Activated CD8-positive, alpha-beta memory T cell treated with anti-CD3 and anti-CD28 coated beads, Interleukin-2, amount 50 U/mL, for 48 hours (primary cell): ENCODE results near the gene SLCO2B1.

Source experiments
- DNase-seq: peaks from one replicate; pipeline ENCODE4 v3.0.0-alpha.2; 2020

Gene SLCO2B1

DNA sequence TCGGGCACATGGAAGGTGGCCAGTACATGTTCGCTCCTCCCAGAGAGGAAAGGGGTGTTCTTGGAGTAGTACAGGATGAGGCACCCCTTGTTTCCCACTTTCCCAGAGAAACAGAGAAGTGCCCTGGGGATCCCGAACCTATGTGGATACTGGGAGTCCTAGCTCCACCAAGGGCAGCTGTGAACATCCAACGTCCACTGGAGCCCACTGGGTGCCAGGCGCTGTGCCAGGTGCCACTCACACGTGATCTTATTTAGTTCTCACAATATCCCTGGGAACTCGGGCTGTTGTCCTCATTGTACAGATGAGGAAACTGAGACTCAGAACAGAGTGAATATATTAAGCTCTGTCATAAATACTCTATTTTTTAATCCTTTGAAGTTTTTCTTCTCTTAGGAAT, 12.0 kb downstream of the SLCO2B1 start:
- DNase-seq: no peak

DNA sequence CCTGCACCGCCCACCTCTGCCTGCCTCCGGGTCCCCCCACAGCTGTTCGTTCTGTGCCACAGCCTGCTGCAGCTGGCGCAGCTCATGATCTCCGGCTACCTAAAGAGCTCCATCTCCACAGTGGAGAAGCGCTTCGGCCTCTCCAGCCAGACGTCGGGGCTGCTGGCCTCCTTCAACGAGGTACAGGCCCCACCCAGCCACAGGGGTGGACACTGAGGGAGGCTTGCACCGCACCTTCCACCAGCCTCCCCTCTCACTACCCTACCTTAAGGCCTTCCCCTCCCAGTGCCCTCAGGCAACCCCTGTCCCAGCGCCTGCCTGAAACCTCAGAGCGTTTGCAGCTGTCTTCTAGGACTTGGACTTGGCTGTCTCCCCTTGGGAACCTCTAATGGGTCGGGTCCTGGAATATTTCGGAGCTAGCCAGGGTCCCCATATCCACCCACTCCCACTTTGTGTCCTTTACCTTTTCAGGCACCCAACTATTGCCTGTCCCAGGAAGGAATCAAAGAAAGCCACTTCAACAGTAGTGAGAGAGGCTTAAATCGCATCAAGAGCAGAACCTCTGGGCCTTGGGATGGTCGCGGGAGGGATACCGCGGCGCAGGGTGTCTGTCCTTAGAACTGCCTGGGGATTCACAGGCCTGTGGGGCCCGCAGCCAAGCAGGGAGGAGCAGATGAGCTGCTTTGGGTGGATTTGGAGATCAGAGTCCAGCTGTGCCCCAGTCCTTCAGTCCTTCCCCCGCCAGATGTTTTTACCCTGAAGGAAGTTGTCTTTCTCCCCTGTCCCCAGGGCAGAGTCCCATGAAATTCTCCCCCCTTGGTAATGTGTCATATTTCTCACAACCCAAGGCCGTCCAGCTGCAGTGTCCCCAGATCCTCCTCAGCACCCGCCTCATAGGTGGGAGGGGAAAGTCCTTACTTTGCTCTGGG, 13.3 kb downstream of the SLCO2B1 start:
- DNase-seq: no peak

DNA sequence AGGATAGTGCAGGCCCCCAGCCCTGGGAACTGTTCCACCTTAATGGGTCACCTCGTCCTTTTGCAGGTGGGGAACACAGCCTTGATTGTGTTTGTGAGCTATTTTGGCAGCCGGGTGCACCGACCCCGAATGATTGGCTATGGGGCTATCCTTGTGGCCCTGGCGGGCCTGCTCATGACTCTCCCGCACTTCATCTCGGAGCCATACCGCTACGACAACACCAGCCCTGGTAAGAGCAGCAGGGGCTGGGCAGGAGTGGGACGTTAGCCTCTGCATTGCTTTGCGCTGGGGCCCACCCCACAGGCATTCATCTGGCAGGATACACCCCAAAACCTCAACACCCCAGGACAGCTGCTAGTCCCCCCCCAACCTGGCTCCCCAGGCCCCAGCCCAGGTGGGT, 14.8 kb downstream of the SLCO2B1 start:
- DNase-seq: no peak

DNA sequence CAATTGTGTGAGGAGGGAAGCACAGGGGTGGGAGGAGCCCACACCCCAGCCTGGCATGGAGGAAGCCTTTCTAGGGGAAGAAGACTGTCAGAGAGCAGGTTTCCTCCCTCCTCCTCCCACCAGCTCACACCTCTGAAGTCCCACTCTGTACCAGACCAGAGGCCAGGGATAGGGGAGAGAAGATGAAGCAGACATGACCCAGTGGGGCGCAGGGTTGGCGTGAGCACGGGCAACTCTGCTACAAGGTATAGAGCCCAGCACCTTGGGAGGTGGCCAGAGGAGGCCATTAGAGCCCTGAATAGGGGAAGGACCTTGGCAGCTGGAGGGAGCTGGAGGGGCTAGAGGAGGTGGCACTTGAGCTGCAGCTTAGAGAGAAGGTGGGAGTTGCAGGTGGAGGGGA, 15.9 kb downstream of the SLCO2B1 start:
- no peak for DNase-seq

DNA sequence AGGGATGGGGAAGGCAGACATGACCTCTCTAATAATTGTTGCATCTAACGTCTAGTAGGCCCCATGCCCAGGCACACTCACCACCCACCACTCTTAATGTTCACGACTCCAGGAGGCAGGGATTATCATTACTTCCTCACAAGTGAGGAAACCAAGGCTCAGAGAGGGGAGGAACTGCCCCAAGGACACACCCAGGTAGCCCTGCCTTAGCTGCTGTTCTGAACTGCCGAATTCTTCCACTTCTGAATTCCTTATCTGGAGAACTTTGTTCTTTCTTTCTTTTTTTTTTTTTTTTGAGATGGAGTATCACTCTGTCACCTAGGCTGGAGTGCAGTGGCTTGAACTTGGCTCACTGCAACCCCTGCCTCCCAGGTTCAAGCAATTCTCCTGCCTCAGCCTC, 16.7 kb downstream of the SLCO2B1 start:
- DNase-seq: no peak

DNA sequence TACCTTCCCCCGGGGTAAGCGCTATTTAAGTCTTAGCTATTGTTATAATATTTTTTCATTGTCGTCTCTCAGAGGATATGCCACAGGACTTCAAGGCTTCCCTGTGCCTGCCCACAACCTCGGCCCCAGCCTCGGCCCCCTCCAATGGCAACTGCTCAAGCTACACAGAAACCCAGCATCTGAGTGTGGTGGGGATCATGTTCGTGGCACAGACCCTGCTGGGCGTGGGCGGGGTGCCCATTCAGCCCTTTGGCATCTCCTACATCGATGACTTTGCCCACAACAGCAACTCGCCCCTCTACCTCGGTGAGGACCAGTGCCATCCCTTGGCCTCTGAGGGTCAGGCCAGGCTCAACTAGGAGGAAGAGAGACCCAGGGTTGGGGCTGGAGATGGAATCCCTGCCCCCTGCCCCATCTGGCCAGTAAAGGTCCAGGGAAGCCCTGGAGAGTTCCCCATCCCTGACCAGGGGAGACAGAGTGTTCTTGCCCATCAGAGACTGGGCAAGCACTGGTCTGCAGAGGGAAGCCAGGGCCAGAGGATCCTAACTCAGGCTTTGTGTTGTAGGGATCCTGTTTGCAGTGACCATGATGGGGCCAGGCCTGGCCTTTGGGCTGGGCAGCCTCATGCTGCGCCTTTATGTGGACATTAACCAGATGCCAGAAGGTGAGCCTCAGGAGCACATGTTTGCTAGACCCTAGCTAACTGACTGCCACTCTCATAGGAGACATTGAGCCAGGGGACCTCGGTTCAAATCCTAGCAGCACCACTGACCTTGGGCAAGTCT, 18.4 kb downstream of the SLCO2B1 start:
- DNase-seq: no peak

DNA sequence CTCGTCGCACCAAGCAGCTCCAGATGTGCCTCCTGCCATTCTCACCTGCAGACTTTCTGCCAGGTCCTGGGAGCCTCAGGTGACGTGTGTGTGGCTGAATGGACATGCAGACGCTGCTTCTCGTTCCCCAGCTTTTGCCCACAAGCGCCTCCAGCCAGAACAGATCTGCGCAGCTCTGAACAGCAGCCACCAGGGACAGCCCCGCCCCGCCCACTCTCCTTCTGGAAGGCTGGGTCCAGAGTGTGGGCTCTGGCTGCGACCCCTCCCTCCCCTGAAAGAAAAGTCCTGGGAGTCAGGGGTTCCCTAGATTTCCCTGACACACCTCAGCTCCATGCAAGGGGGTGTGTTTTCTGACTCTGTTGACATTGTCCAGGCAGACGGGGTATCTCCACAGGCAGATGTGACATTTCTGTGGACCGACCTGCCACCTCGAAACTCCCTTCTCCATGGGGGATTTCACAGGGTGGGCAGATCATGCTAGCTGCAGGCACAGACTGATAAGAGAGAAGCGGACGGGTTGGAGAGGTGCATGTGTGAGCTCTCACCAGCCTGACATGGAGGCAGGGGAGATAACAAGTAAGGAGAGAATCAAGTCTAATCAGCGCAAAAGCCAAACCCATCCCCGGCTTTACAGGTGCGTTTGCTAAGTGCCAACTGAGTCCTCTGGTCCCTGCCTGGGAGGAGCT, 19.8 kb downstream of the SLCO2B1 start:
- DNase-seq: no peak

DNA sequence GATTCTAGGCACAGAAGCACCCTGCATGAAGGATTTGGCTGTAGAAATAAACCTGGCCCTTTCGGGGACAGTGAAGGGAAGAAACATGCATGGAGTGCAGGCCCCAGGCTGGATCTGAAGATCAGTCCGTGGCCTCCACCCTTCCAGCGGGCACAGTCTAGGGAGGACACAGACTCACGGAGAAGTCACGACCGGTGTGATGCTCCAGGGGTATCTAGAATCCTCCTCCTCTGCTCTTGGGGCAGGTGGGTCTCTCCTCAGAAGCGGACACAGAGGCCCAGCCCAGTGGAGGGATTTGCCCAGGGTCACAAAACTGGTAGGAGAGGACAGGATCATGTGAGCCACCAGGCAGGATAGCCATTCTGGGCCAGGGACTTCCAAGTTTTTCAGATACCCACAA, 22.4 kb downstream of the SLCO2B1 start:
- DNase-seq: no peak

DNA sequence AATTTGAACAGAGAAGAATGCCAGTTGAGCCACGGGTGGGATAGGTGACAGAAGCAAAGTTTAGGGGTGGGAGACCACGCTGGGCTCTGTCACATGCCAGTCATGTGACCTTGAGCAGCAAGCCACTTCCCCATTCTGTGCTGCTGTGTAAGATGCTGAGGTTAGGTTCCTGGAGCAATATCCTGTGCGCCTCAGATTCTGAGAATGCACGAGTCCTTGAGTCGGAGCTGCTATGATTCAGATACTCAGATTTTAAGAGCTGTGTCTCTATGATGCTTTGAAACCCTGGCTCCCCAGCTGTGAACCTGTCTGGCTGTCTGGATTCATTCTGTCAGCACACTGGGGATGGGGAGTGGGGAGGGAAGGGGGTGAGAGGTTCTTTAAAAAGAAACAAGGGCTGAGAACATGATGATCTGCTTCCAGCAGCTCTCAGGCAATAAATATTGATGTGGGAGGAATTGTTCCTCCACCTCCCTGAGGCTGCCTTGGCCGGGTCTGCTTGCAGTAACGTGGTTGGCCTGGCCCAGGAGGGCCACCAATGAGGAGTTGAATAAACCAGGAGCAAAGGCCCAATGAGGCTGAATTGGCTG, 24.0 kb downstream of the SLCO2B1 start:
- DNase-seq: no peak

DNA sequence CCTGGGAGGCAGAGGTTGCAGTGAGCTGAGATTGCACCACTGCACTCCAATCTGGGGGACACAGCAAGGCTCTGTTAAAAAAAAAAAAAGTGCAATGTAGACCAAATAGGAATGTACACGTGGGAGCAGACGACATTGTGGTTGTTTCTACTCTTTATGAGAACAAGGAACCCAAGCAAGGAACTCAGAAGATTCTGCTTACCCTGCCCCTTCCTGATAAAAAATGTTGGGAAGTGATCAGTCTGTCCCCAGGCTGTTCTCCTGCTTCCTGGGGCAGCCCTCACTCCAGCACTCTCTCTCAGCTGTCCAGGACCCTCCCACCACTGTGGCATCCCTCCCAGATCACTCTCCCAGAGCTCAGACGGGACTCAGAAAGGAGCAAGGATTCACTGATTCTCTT, 31.8 kb downstream of the SLCO2B1 start:
- DNase-seq: no peak

DNA sequence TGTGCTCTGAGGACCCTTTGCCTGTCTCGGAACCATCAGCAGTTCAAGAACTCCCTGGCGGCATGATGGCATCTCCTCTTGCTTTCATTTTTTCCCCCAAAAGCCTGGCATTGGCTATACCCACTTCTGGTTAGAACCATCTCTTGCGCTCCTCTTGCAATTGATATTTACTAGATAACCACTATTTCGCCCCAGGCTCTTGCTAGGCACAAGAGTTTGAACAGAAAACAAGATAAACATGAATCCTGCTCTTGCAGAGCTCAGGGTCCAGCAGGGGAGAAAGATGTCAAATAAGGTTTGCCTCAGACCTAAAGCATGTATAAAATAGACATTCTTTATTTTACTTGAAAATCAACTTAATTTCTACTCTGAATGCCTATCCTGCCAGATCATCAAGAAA, 33.1 kb downstream of the SLCO2B1 start:
- DNase-seq: no peak

DNA sequence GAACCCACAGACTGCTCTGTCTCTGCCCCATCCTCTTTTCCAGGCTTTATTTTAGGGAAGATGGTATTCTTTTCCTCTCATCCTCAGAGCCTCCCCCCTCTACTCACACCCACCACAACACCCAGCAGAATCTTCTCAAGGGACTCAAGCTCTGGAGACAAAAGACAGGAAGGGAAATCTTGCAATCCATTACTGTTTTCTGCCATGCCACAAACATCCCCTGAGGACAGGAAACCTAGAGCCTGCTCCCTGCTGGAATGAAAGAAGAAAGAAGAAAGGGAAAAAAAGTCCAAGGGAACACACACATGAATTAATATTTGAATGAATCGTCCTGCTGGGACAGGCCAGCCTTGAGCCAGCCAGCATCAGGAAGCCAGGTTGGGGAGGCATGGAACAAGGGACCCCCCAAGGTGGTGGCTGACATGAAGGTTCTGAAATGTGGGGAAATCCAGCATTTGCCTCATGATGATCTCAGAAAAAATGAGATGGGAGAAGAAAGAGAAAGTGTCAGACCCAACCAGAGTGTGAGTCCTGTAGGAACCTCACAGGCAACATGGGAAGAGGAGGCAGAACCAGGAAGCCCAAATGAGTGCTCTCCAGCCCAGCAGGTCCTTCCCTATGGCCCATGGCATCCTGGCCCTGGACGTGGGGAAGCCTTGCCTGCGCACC, 34.0 kb downstream of the SLCO2B1 start:
- no peak for DNase-seq

DNA sequence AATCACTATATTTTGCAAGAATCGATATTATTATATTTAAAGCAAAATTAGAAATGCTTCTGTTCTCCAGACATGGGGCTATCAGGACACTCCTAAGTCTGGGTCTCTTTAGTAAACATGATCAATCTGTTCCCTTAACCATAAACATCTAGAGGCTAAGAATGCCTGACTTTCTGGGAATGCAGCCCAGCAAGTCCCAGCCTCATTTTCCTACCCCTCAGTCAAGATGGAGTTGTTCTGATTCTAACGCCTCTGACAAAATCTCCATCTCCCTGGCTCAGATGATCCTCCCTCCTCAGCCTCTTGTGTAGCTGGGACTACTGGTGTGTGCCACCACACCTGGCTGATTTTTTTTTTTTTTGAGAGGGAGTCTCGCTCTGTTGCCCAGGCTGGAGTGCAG, 35.0 kb downstream of the SLCO2B1 start:
- DNase-seq: no peak

DNA sequence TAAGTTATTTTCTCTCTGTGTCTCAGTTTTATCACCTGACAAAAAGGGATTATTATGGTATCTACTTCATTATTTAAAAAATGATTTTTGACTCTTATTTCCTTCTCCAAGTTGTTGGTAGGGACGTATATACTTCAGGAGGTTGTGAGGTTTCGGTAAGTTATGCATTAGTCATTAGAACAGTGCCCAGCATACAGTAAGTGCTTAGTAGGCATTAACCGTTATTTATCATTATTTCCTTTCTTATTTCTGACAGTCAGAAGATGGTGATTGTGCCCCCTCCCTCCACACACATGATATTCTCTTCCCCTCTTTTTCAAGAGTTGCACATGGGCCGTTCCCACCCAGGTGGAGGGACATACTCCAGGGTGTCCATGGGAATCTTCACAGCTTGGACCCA, 36.1 kb downstream of the SLCO2B1 start:
- DNase-seq: no peak

DNA sequence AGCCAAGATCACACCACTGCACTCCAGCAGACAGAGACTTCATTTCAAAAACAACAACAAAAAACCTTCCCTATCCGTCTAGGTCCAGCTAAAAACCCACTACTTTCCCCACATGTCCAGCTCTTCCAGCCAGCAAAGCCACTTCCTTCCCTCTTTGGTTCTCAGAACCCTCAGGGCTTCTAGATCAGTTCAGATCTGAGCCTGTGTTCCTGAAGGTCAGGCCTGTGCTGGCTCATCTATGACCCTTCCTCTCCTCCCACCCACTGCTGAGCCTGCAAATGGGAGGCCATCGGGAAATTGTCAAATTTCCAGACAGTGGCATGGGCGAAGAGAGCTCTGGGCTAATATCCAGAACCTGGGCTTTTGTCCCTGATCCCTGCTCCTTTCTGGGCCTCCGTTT, 37.8 kb downstream of the SLCO2B1 start:
- DNase-seq: no peak

DNA sequence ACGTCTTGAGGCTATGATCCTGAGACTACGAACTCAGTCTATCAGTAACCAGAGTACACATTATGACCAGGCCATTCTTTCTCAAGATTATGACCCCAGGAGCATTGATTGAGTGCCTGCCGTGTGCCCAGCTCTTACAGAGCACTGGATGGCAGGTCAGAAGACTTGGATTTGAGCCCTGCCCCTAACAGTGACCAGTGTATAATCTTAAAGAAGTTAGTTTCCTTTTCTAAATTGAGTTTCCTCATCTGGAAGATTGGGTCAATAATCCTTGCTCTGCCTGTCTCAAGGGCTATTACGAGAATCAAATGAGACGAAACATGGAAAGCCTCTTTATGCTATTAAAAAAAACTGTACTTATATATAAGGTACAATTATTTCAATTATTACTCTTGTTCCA, 38.2 kb downstream of the SLCO2B1 start:
- DNase-seq: no peak

DNA sequence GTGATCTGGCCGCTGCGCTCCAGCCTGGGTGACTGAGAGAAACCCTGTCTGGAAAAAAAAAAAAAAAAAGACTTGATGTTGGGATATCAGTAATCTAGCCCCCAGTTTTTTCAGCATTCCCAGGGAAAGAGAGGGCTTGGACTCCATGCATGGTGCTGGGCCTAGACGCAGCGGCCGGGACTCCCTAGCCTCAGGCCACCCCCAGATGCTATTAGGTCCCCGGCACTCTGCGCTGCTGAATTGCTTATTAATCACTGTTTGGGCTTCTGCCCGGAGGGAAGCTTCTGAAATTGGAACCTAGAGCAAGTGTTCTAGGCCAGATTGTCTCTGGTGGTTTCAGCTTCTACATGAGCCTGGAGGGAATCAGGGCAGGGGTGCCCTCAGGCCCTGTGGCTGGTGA, 39.0 kb downstream of the SLCO2B1 start:
- DNase-seq: no peak

DNA sequence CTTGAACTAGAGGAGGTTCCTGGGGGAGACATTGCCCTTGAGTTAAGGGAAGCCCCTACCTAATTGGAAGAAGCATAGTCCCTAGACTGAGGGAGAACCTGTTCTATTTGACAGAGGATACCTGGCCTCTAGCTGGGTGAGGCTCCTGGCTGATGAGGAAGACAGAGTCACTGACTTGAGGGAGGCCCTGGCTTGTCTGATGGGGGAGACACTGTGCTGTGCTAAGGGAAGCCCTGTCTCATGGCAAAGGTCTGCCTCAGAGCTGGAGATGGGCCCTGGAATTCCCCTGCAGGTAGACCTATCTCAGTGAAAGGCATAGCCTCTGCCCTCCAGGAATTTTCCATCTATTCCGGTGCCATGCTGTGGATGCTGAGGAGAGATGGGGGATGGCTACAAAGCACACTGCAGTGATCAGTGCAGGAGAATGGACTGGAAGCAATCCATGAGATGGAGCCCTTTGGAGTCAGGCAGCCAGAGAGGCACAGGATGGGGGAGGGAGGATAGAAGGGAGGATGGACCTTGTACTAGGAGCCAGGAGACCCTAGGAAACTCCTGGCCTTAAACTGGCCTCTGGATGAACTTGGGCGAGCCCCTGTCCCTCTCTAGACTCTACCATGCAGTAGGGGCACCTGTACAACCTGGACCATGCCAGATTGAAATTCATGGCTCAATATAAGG, 39.9 kb downstream of the SLCO2B1 start:
- no peak for DNase-seq

DNA sequence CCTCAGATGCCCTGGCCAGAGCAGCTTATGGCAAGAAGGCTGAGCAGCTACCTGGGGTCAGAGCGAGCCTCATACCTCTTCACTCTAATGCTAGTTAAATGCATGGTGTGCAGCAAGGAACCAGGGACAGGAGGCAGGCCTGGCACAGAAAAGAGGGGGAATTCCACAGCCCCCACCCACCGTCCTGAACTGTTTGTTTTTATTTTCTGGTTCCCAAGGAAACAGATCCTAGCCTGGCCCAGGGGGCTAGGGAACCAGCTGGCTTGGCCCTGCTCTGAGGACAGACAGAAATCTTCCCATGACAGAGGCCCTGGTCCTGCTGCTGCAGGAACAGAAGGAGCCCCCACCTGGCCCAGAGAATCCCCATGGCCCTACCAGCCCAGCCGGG, 40.4 kb downstream of the SLCO2B1 start:
- DNase-seq: no peak

DNA sequence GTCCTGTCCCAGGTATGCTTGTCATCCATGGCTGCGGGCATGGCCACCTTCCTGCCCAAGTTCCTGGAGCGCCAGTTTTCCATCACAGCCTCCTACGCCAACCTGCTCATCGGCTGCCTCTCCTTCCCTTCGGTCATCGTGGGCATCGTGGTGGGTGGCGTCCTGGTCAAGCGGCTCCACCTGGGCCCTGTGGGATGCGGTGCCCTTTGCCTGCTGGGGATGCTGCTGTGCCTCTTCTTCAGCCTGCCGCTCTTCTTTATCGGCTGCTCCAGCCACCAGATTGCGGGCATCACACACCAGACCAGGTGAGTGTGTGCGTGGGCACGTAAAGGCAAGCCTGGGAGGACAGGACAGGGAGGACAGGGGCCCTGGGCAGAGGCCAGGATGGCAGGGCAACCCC, 42.4 kb downstream of the SLCO2B1 start:
- DNase-seq: no peak

DNA sequence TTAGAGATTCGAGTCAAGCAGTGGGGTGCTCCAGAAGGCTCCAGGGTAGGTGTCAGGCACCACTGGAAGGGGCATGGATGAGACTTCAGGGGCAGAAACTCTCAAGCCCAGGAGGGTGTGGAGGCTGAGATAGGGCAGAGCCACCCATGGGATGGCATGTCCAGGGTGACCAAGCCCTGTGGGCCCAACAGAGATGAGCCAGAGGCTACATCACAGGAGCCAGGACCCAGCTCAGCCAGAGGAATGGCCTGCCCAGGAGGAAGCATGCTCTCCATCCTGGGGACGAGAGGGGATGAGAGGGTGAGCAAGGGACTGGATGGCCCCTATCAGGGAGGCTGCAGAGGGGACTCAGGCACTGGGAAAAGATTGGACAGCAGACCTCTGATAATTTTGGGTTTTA, 42.8 kb downstream of the SLCO2B1 start:
- DNase-seq: no peak

DNA sequence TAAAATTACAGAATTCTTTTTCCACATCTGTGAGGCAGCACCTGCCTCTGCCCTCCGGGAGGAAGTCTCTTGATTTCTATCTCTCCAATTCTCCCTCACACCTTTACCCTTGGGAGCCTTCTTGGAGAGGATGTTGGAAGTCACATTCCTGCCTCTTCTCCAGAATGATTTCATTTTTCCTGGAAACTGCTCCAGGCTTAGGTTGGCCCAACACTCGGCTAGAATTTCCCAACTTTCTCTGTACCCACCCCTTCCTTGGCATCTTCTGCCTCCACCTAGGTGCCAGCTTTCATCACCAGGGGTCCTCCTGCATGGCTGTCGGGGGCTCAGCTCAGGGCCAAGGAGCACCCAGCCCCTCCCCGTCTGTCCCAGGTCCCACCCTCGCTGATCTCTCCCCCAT, 43.2 kb downstream of the SLCO2B1 start:
- no peak for DNase-seq
